ENCODE results near the gene FBXL2. TPM values are rescaled to one million over a fixed set of nuclear protein-coding genes. Genes with fewer than 3 reads are reported as not detected.

FBXL2 gene
- total and polyA plus RNA-seq, 4 donors, result 2.4 to 28.7 (median 6.5) TPM

- 42 to 59% methylated on average over 5 of the region's 5 CpGs for WGBS, 2 donors
- H3K36me3 ChIP-seq (ENCODE audit: control insufficient read depth in 4 of 4, insufficient read depth in 4 of 4, low read length in 4 of 4), result no peaks in the 10 kb centered on the region
- H3K4me3 ChIP-seq, result no peak overlapping the region
- H3K4me1 ChIP-seq (ENCODE audit: control insufficient read depth in 5 of 5, insufficient read depth in 5 of 5, low read length in 5 of 5), result no peaks in the 10 kb centered on the region
- H3K27ac ChIP-seq (ENCODE audit: low read depth in 1 of 2, low read length in 1 of 2), result no peak overlapping the region
- DNase-seq (peak; percentile 31 to 55 (median 44)), ATAC-seq (ENCODE audit: insufficient read depth, low FRiP score) (peak; percentile 12)
- no peak for TF ChIP-seq CTCF (IDR thresholded peaks at IDR 0.05; ENCODE audit: control extremely low read depth, extremely low read depth)
- no peak overlapping the region for H3K9ac ChIP-seq (ENCODE audit: insufficient read depth in 1 of 2, low read length in 2 of 2)
- H3K9me3 ChIP-seq (ENCODE audit: control insufficient read depth in 4 of 4, insufficient read depth in 3 of 4, low read length in 3 of 4), result no peaks in the 10 kb centered on the region
- no peaks in the 10 kb centered on the region for H3K27me3 ChIP-seq (ENCODE audit: control insufficient read depth in 3 of 3, insufficient read depth in 3 of 3, low read length in 2 of 3)
Observed at GRCh38 chr3:33231756-33232465, 45.3 kb upstream of the FBXL2 start.

GRCh38 chr3:33233884-33234283 is 43.4 kb upstream of the FBXL2 start:
- H3K27me3 ChIP-seq (ENCODE audit: control insufficient read depth in 3 of 3, insufficient read depth in 3 of 3, low read length in 2 of 3), result no peaks in the 10 kb centered on the region
- no peak overlapping the region for H3K4me3 ChIP-seq
- no peak for TF ChIP-seq CTCF (IDR thresholded peaks at IDR 0.05; ENCODE audit: control extremely low read depth, extremely low read depth)
- no peak overlapping the region for H3K9ac ChIP-seq (ENCODE audit: insufficient read depth in 1 of 2, low read length in 2 of 2)
- H3K36me3 ChIP-seq (ENCODE audit: control insufficient read depth in 4 of 4, insufficient read depth in 4 of 4, low read length in 4 of 4), result no peaks in the 10 kb centered on the region
- H3K9me3 ChIP-seq (ENCODE audit: control insufficient read depth in 4 of 4, insufficient read depth in 3 of 4, low read length in 3 of 4), result no peaks in the 10 kb centered on the region
- H3K4me1 ChIP-seq (ENCODE audit: control insufficient read depth in 5 of 5, insufficient read depth in 5 of 5, low read length in 5 of 5), result no peaks in the 10 kb centered on the region
- DNase-seq (no peak), ATAC-seq (ENCODE audit: insufficient read depth, low FRiP score) (no peak)
- WGBS, 2 donors, result 94 to 100% methylated on average over 1 of the region's 1 CpG
- H3K27ac ChIP-seq (ENCODE audit: low read depth in 1 of 2, low read length in 1 of 2), result no peak overlapping the region

GRCh38 chr3:33236005-33236404 is 41.2 kb upstream of the FBXL2 start:
- DNase-seq (no peak), ATAC-seq (ENCODE audit: insufficient read depth, low FRiP score) (no peak)
- Histone ChIP-seq H3K36me3 (ENCODE audit: control insufficient read depth in 4 of 4, insufficient read depth in 4 of 4, low read length in 4 of 4) (no peaks in the 10 kb centered on the region), H3K27me3 (ENCODE audit: control insufficient read depth in 3 of 3, insufficient read depth in 3 of 3, low read length in 2 of 3) (no peaks in the 10 kb centered on the region), H3K4me1 (ENCODE audit: control insufficient read depth in 5 of 5, insufficient read depth in 5 of 5, low read length in 5 of 5) (no peaks in the 10 kb centered on the region), H3K4me3 (no peak overlapping the region), H3K27ac (ENCODE audit: low read depth in 1 of 2, low read length in 1 of 2) (no peak overlapping the region), H3K9ac (ENCODE audit: insufficient read depth in 1 of 2, low read length in 2 of 2) (no peak overlapping the region), H3K9me3 (ENCODE audit: control insufficient read depth in 4 of 4, insufficient read depth in 3 of 4, low read length in 3 of 4) (no peaks in the 10 kb centered on the region)
- WGBS, 2 donors, result 67 to 76% methylated on average over 2 of the region's 2 CpGs
- no peak for TF ChIP-seq CTCF (IDR thresholded peaks at IDR 0.05; ENCODE audit: control extremely low read depth, extremely low read depth)

GRCh38 chr3:33237439-33237838 is 39.8 kb upstream of the FBXL2 start:
- no peaks in the 10 kb centered on the region for H3K9me3 ChIP-seq (ENCODE audit: control insufficient read depth in 4 of 4, insufficient read depth in 3 of 4, low read length in 3 of 4)
- DNase-seq, result no peak
- 88 to 94% methylated on average over 4 of the region's 4 CpGs for WGBS, 2 donors
- H3K27me3 ChIP-seq (ENCODE audit: control insufficient read depth in 3 of 3, insufficient read depth in 3 of 3, low read length in 2 of 3), result no peaks in the 10 kb centered on the region
- H3K36me3 ChIP-seq (ENCODE audit: control insufficient read depth in 4 of 4, insufficient read depth in 4 of 4, low read length in 4 of 4), result no peaks in the 10 kb centered on the region
- no peak overlapping the region for H3K27ac ChIP-seq (ENCODE audit: low read depth in 1 of 2, low read length in 1 of 2)
- no peak overlapping the region for H3K4me3 ChIP-seq
- ATAC-seq (ENCODE audit: insufficient read depth, low FRiP score), result no peak
- TF ChIP-seq CTCF (IDR thresholded peaks at IDR 0.05; ENCODE audit: control extremely low read depth, extremely low read depth), result no peak
- H3K4me1 ChIP-seq (ENCODE audit: control insufficient read depth in 5 of 5, insufficient read depth in 5 of 5, low read length in 5 of 5), result no peaks in the 10 kb centered on the region
- no peak overlapping the region for H3K9ac ChIP-seq (ENCODE audit: insufficient read depth in 1 of 2, low read length in 2 of 2)
